Keratinocyte (primary cell): Measurements from ENCODE around the gene FAM20C. TPM values are rescaled to one million over a fixed set of nuclear protein-coding genes. Genes with fewer than 3 reads are reported as not detected.

ENCODE experiments used
- DNase-seq: peaks from one replicate; pipeline ENCODE4 v3.0.0-alpha.2; 2011; ENCODE audit warnings: low read depth, missing footprints, low spot score
- FAIRE-seq: peaks from 2 replicates; lab custom pipeline; 2011; peaks lifted over from hg19 to GRCh38; lab: Jason Lieb, UNC
- H2AFZ ChIP-seq: 2 replicates; pipeline ENCODE4 v1.6.0; 2012; ENCODE audit warnings: low read length, control low read depth, inconsistent platforms; ENCODE audit not compliant: control insufficient read depth
- H3K27ac ChIP-seq: 2 replicates; pipeline ENCODE4 v1.5.1; 2011; ENCODE audit warnings: low read length; ENCODE audit not compliant: control insufficient read depth, insufficient read depth
- H3K27me3 ChIP-seq: 3 replicates; pipeline ENCODE4 v1.6.0; 2011; ENCODE audit warnings: low read length; ENCODE audit not compliant: control insufficient read depth, insufficient read depth; ENCODE audit errors: extremely low read depth
- H3K36me3 ChIP-seq, 2 experiments: 2 replicates in 1 of 2; 3 replicates in 1 of 2; pipeline ENCODE4 v1.5.1; 2011; ENCODE audit warnings: low read length in 2 of 2, mild to moderate bottlenecking in 1 of 2; ENCODE audit not compliant: control insufficient read depth in 2 of 2, insufficient read depth in 2 of 2; ENCODE audit errors: extremely low read depth in 1 of 2
- H3K4me1 ChIP-seq: 3 replicates; pipeline ENCODE4 v1.5.1; 2011; ENCODE audit warnings: low read length; ENCODE audit not compliant: control insufficient read depth, insufficient read depth; ENCODE audit errors: extremely low read depth
- H3K4me2 ChIP-seq: 3 replicates; pipeline ENCODE4 v1.6.0; 2011; ENCODE audit warnings: low read depth, low read length; ENCODE audit not compliant: control insufficient read depth, insufficient read depth; ENCODE audit errors: extremely low read depth
- H3K4me3 ChIP-seq, 3 experiments: fragments of 200-600 bp in 1 of 3; sonication (generic) in 1 of 3; 2 replicates in 2 of 3; 3 replicates in 1 of 3; pipeline ENCODE4 v1.5.1; 2011 to 2016; ENCODE audit warnings: low read length in 3 of 3, mild to moderate bottlenecking in 3 of 3, control low read depth in 2 of 3, inconsistent platforms in 1 of 3, low read depth in 1 of 3, mixed read lengths in 1 of 3, mixed run types in 1 of 3, moderate library complexity in 1 of 3; ENCODE audit not compliant: control insufficient read depth in 2 of 3, insufficient read depth in 2 of 3; ENCODE audit errors: extremely low read depth in 1 of 3
- H3K79me2 ChIP-seq: 2 replicates; pipeline ENCODE4 v1.6.0; 2012; ENCODE audit warnings: low read length; ENCODE audit not compliant: control insufficient read depth, insufficient read depth
- H3K9ac ChIP-seq: 3 replicates; pipeline ENCODE4 v1.6.0; 2011; ENCODE audit warnings: low read length; ENCODE audit not compliant: control insufficient read depth, insufficient read depth; ENCODE audit errors: extremely low read depth
- H3K9me1 ChIP-seq: 3 replicates; pipeline ENCODE4 v1.6.0; 2011; ENCODE audit warnings: low read length; ENCODE audit not compliant: control insufficient read depth, insufficient read depth; ENCODE audit errors: extremely low read depth
- H3K9me3 ChIP-seq: 2 replicates; pipeline ENCODE4 v1.5.1; 2012; ENCODE audit warnings: low read depth, low read length; ENCODE audit not compliant: control insufficient read depth
- H4K20me1 ChIP-seq: 3 replicates; pipeline ENCODE4 v1.6.0; 2011; ENCODE audit warnings: low read length; ENCODE audit not compliant: control insufficient read depth, insufficient read depth; ENCODE audit errors: extremely low read depth
- CTCF ChIP-seq, 3 experiments: IDR thresholded peaks in 1 of 3; conservative IDR thresholded peaks in 1 of 3; optimal IDR thresholded peaks in 1 of 3; 2 replicates in 2 of 3; 3 replicates in 1 of 3; pipeline versions ENCODE3 to v1.5.1; 2011; ENCODE audit warnings: low read length in 3 of 3, mild to moderate bottlenecking in 3 of 3, moderate library complexity in 2 of 3, control low read depth in 1 of 3, inconsistent platforms in 1 of 3; ENCODE audit not compliant: insufficient read depth in 2 of 3; ENCODE audit errors: extremely low read depth in 1 of 3
- EZH2 ChIP-seq: IDR thresholded peaks from one replicate; pipeline ENCODE4 v1.6.1; 2012; ENCODE audit warnings: inconsistent platforms, mild to moderate bottlenecking, low read length, moderate library complexity
- dilution Hi-C: fragments of 300-500 bp; cut with MboI; formaldehyde crosslinking; loops from one replicate; pipeline ENCODE4 v1.7.0; 2020; ENCODE audit warnings: low sequenced_read_pairs; ENCODE audit not compliant: extremely low pct_ligation_motif_present
- polyA plus RNA-seq, 5 experiments: library from polyadenylated mRNA; depleted of rRNA in 3 of 5; stranded (reverse) in 3 of 5; stranded (forward) in 1 of 5; unstranded in 1 of 5; fragments of >200 nt; gene quantifications; 1 replicate in 1 of 5; 2 replicates in 3 of 5; 3 replicates in 1 of 5; pipeline versions ENCODE4 v1.2.1 to v1.2.3, GENCODE V29; 2011 to 2012; ENCODE audit warnings: missing spikeins in 2 of 5, low read depth in 1 of 5, low replicate concordance in 1 of 5

Gene FAM20C
- polyA plus RNA-seq, 1 donor (not counting 4 experiments of a cell fraction or from before 2014, with no cell fraction given) = 3.8 TPM

GRCh38 chr7:237385-237784 lies 45.0 kb downstream of the FAM20C start:
- Histone ChIP-seq H3K36me3 (no peaks in the 10 kb centered on the region), H3K79me2 (peaks cover 5% of the 10 kb centered on the region), H3K27me3 (no peaks in the 10 kb centered on the region), H4K20me1 (no peaks in the 10 kb centered on the region), H3K4me2 (no peak overlapping the region), H3K9me1 (no peaks in the 10 kb centered on the region), H3K9ac (no peak overlapping the region), H3K4me3 (no peak overlapping the region), H3K27ac (no peak overlapping the region), H3K9me3 (no peaks in the 10 kb centered on the region), H2AFZ (no peak overlapping the region), H3K4me1 (peaks cover 38% of the 10 kb centered on the region)
- FAIRE-seq (no peak), DNase-seq (no peak)
- TF ChIP-seq CTCF (optimal IDR thresholded peaks at IDR 0.05 in 1 of 3, IDR thresholded peaks at IDR 0.05 in 1 of 3, conservative IDR thresholded peaks at IDR 0.05 in 1 of 3; ENCODE audit: extremely low read depth in 1 of 3, insufficient read depth in 2 of 3, low read length in 3 of 3) (no peak), EZH2 (no peak)
- dilution Hi-C loops = no loop called here

GRCh38 chr7:240146-240676 lies 47.8 kb downstream of the FAM20C start:
- no peaks in the 10 kb centered on the region for H3K9me3 ChIP-seq
- FAIRE-seq (no peak), DNase-seq (no peak)
- H2AFZ ChIP-seq = no peak overlapping the region
- H3K4me2 ChIP-seq = peak overlapping the region; percentile 80
- H4K20me1 ChIP-seq = no peaks in the 10 kb centered on the region
- no peak for TF ChIP-seq EZH2
- no peak for TF ChIP-seq CTCF (optimal IDR thresholded peaks at IDR 0.05 in 1 of 3, IDR thresholded peaks at IDR 0.05 in 1 of 3, conservative IDR thresholded peaks at IDR 0.05 in 1 of 3; ENCODE audit: extremely low read depth in 1 of 3, insufficient read depth in 2 of 3, low read length in 3 of 3)
- peaks cover 21% of the 10 kb centered on the region for H3K4me1 ChIP-seq
- no peak overlapping the region for H3K9ac ChIP-seq
- H3K27me3 ChIP-seq = no peaks in the 10 kb centered on the region
- peaks cover 5% of the 10 kb centered on the region for H3K79me2 ChIP-seq
- H3K9me1 ChIP-seq = no peaks in the 10 kb centered on the region
- dilution Hi-C loops = no loop called here
- H3K4me3 ChIP-seq = peak overlapping the region in 1 of 3 experiments; percentile 11
- H3K36me3 ChIP-seq = no peaks in the 10 kb centered on the region
- H3K27ac ChIP-seq = no peak overlapping the region
